Measurements from ENCODE around the gene DDX27. TPM values are rescaled to one million over a fixed set of nuclear protein-coding genes. Genes with fewer than 3 reads are reported as not detected.

Gene DDX27
- total and polyA plus RNA-seq, 2 of the 13 experiments (the other 11 are each of a cell fraction or from before 2014, with no cell fraction given), result 42.6 to 72.8 TPM

DNA sequence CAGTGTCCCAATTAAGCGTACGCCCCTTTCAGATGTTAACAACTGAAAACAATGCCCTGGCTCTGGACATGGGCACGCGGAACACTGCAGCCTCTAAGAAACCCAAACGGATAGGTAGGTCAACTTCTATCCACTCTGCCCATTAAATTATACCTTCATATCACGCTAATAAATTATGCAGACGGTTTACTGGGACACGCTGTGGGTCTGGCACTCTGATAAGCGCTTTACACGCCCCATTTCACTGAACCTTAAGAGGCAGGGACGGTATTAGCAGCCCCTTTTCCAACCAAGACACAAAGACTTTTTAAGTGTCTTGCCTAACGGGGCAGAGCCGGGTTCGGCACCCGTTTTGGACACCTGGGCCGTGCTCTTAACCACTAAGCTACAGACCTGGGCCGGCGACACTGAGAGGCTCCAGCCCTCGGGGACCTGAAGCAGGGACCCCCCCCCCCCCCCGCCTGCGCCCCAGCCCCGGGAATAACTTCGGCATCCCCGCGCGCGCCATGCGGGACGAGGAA is 31.8 kb upstream of the DDX27 start (continued):
- TF ChIP-seq, protein P1, sequence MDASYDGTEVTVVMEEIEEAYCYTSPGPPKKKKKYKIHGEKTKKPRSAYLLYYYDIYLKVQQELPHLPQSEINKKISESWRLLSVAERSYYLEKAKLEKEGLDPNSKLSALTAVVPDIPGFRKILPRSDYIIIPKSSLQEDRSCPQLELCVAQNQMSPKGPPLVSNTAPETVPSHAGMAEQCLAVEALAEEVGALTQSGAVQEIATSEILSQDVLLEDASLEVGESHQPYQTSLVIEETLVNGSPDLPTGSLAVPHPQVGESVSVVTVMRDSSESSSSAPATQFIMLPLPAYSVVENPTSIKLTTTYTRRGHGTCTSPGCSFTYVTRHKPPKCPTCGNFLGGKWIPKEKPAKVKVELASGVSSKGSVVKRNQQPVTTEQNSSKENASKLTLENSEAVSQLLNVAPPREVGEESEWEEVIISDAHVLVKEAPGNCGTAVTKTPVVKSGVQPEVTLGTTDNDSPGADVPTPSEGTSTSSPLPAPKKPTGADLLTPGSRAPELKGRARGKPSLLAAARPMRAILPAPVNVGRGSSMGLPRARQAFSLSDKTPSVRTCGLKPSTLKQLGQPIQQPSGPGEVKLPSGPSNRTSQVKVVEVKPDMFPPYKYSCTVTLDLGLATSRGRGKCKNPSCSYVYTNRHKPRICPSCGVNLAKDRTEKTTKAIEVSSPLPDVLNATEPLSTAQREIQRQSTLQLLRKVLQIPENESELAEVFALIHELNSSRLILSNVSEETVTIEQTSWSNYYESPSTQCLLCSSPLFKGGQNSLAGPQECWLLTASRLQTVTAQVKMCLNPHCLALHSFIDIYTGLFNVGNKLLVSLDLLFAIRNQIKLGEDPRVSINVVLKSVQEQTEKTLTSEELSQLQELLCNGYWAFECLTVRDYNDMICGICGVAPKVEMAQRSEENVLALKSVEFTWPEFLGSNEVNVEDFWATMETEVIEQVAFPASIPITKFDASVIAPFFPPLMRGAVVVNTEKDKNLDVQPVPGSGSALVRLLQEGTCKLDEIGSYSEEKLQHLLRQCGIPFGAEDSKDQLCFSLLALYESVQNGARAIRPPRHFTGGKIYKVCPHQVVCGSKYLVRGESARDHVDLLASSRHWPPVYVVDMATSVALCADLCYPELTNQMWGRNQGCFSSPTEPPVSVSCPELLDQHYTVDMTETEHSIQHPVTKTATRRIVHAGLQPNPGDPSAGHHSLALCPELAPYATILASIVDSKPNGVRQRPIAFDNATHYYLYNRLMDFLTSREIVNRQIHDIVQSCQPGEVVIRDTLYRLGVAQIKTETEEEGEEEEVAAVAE (CRISPR knock-in tag; IDR thresholded peaks at IDR 0.05; ENCODE audit: borderline replicate concordance), result no peak
- TF ChIP-seq ETV5 (CRISPR knock-in tag; IDR thresholded peaks at IDR 0.05; ENCODE audit: borderline replicate concordance) (0 out of 2 replicates have a peak, but pooled peaks have one; percentile 26), ZNF441 (CRISPR knock-in tag; IDR thresholded peaks at IDR 0.05; ENCODE audit: borderline replicate concordance) (no peak), ZBTB7A (CRISPR knock-in tag; IDR thresholded peaks at IDR 0.05) (no peak), TRIM24 (CRISPR knock-in tag; IDR thresholded peaks at IDR 0.05) (no peak), NONO (IDR thresholded peaks at IDR 0.05) (no peak), NONO (CRISPR knock-in tag; conservative IDR thresholded peaks at IDR 0.05) (no peak), CCDC6 (CRISPR knock-in tag; IDR thresholded peaks at IDR 0.05) (no peak), ZNF121 (CRISPR knock-in tag; IDR thresholded peaks at IDR 0.05) (no peak), PHB2 (IDR thresholded peaks at IDR 0.05; ENCODE audit: partially characterized antibody) (no peak), ZNF501 (CRISPR knock-in tag; IDR thresholded peaks at IDR 0.05) (no peak; the same call in 1 of the 2 replicates), ZNF878 (CRISPR knock-in tag; IDR thresholded peaks at IDR 0.05) (0 out of 2 replicates have a peak, but pooled peaks have one; percentile 8), ZNF570 (CRISPR knock-in tag; IDR thresholded peaks at IDR 0.05; ENCODE audit: borderline replicate concordance) (no peak), ZNF282 (IDR thresholded peaks at IDR 0.05; ENCODE audit: partially characterized antibody) (no peak), ZSCAN31 (CRISPR knock-in tag; IDR thresholded peaks at IDR 0.05; ENCODE audit: low read depth) (0 out of 2 replicates have a peak, but pooled peaks have one; percentile 3), HIVEP1 (CRISPR knock-in tag; IDR thresholded peaks at IDR 0.05) (no peak), ZC3H13 (CRISPR knock-in tag; IDR thresholded peaks at IDR 0.05) (0 out of 2 replicates have a peak, but pooled peaks have one; percentile 12), NFKBIZ (CRISPR knock-in tag; IDR thresholded peaks at IDR 0.05) (no peak), ZFP36L1 (CRISPR knock-in tag; IDR thresholded peaks at IDR 0.05) (no peak), NR2C2 (CRISPR knock-in tag; IDR thresholded peaks at IDR 0.05; ENCODE audit: borderline replicate concordance) (no peak), ZNF775 (CRISPR knock-in tag; IDR thresholded peaks at IDR 0.05; ENCODE audit: borderline replicate concordance) (no peak), RBM22 (optimal IDR thresholded peaks at IDR 0.05; ENCODE audit: low read length) (no peak)
- TF ChIP-seq, protein P2, sequence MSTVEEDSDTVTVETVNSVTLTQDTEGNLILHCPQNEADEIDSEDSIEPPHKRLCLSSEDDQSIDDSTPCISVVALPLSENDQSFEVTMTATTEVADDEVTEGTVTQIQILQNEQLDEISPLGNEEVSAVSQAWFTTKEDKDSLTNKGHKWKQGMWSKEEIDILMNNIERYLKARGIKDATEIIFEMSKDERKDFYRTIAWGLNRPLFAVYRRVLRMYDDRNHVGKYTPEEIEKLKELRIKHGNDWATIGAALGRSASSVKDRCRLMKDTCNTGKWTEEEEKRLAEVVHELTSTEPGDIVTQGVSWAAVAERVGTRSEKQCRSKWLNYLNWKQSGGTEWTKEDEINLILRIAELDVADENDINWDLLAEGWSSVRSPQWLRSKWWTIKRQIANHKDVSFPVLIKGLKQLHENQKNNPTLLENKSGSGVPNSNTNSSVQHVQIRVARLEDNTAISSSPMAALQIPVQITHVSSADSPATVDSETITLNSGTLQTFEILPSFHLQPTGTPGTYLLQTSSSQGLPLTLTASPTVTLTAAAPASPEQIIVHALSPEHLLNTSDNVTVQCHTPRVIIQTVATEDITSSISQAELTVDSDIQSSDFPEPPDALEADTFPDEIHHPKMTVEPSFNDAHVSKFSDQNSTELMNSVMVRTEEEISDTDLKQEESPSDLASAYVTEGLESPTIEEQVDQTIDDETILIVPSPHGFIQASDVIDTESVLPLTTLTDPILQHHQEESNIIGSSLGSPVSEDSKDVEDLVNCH (CRISPR knock-in tag; IDR thresholded peaks at IDR 0.05), result no peak
- TF ChIP-seq, protein P3, sequence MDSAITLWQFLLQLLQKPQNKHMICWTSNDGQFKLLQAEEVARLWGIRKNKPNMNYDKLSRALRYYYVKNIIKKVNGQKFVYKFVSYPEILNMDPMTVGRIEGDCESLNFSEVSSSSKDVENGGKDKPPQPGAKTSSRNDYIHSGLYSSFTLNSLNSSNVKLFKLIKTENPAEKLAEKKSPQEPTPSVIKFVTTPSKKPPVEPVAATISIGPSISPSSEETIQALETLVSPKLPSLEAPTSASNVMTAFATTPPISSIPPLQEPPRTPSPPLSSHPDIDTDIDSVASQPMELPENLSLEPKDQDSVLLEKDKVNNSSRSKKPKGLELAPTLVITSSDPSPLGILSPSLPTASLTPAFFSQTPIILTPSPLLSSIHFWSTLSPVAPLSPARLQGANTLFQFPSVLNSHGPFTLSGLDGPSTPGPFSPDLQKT (CRISPR knock-in tag; IDR thresholded peaks at IDR 0.05; ENCODE audit: borderline replicate concordance), result no peak
